Activated CD8-positive, alpha-beta T cell treated with anti-CD3 and anti-CD28 coated beads for 36 hours (primary cell): Measurements from ENCODE around the gene AXIN2. TPM values are rescaled to one million over a fixed set of nuclear protein-coding genes. Genes with fewer than 3 reads are reported as not detected.

Experiments used
- ATAC-seq: fragments of 200-7000 bp; cut with Tn5 transposase; one replicate; pipeline ENCODE4 v1.10.0; 2021; ENCODE audit warnings: mild to moderate bottlenecking, moderate library complexity
- CTCF ChIA-PET: fragments of 350-600 bp; sonication (Branson Sonifier 250); formaldehyde crosslinking; loops from one replicate; lab custom pipeline; 2021; ENCODE audit warnings: antibody characterized with exemption; lab: Charles Lee
- POLR2A ChIA-PET: fragments of 350-600 bp; sonication (Branson Sonifier 250); formaldehyde crosslinking; loops from one replicate; lab custom pipeline; 2021; ENCODE audit warnings: antibody characterized with exemption; lab: Charles Lee
- DNase-seq: peaks from one replicate; pipeline ENCODE4 v3.0.0-alpha.2; 2020
- H3K27ac Mint-ChIP-seq: one replicate; pipeline ENCODE4 v1.8.0; 2021; ENCODE audit warnings: mild to moderate bottlenecking, mixed read lengths
- H3K27me3 Mint-ChIP-seq: one replicate; pipeline ENCODE4 v1.8.0; 2021; ENCODE audit warnings: mixed read lengths
- H3K36me3 Mint-ChIP-seq: one replicate; pipeline ENCODE4 v1.8.0; 2021; ENCODE audit warnings: low read depth, mixed read lengths
- H3K4me1 Mint-ChIP-seq: one replicate; pipeline ENCODE4 v1.8.0; 2021; ENCODE audit warnings: low read depth, mixed read lengths
- H3K4me3 Mint-ChIP-seq: one replicate; pipeline ENCODE4 v1.8.0; 2021; ENCODE audit warnings: mild to moderate bottlenecking, moderate library complexity, mixed read lengths
- H3K9me3 Mint-ChIP-seq: one replicate; pipeline ENCODE4 v1.8.0; 2021; ENCODE audit warnings: mixed read lengths
- CTCF ChIP-seq: fragments of 200-600 bp; IDR thresholded peaks from one replicate; pipeline ENCODE4 v1.8.0; 2022; ENCODE audit warnings: antibody characterized with exemption, mild to moderate bottlenecking
- intact Hi-C: fragments of 100-400 bp; cut with micrococcal nuclease; formaldehyde crosslinking; loops from one replicate; pipeline ENCODE4 v1.10.0; 2022
- total RNA-seq, 2 experiments: library from RNA; stranded (reverse); gene quantifications; one replicate each; pipeline ENCODE4 v1.2.3, GENCODE V29; 2021

AXIN2 gene
- total RNA-seq, 2 experiments from 2014 or later: 0.69 to 1.0 TPM

GRCh38 chr17:65519462-65519861, 42.0 kb downstream of the AXIN2 start:
- TF ChIP-seq CTCF: no peak
- DNase-seq (no peak), ATAC-seq (no peak)
- Mint-ChIP-seq H3K36me3 (no peaks in the 10 kb centered on the region), H3K9me3 (no peaks in the 10 kb centered on the region), H3K4me1 (peaks cover 22% of the 10 kb centered on the region), H3K4me3 (no peak overlapping the region), H3K27ac (no peak overlapping the region), H3K27me3 (peaks cover 3% of the 10 kb centered on the region)
- intact Hi-C loops: no loop called here
- CTCF ChIA-PET: no interaction called here
- POLR2A ChIA-PET: no interaction called here

- ChIA-PET CTCF (no interaction called here), POLR2A (no interaction called here)
- Mint-ChIP-seq H3K9me3 (no peaks in the 10 kb centered on the region), H3K4me3 (no peak overlapping the region), H3K4me1 (peaks cover 15% of the 10 kb centered on the region), H3K36me3 (no peaks in the 10 kb centered on the region), H3K27ac (no peak overlapping the region), H3K27me3 (peaks cover 5% of the 10 kb centered on the region)
- ATAC-seq (no peak), DNase-seq (no peak)
- intact Hi-C loops: no loop called here
- no peak for TF ChIP-seq CTCF
Observed at GRCh38 chr17:65518256-65518655, 43.2 kb downstream of the AXIN2 start.

GRCh38 chr17:65515959-65516948, 45.2 kb downstream of the AXIN2 start:
- Mint-ChIP-seq H3K4me3 (no peak overlapping the region), H3K9me3 (no peaks in the 10 kb centered on the region), H3K27ac (no peak overlapping the region), H3K36me3 (no peaks in the 10 kb centered on the region), H3K4me1 (peaks cover 4% of the 10 kb centered on the region), H3K27me3 (peaks cover 5% of the 10 kb centered on the region)
- TF ChIP-seq CTCF: no peak
- ATAC-seq (no peak), DNase-seq (no peak)
- POLR2A ChIA-PET: no interaction called here
- CTCF ChIA-PET: interaction anchor here (0.7 kb wide), 1 partner anchor 709 kb away, joined by 3 read pairs; no protein-coding TSS in a partner anchor
- intact Hi-C loops: no loop called here

GRCh38 chr17:65515512-65515911, 45.9 kb downstream of the AXIN2 start:
- no peaks in the 10 kb centered on the region for H3K36me3 Mint-ChIP-seq
- intact Hi-C loops: no loop called here
- POLR2A ChIA-PET: no interaction called here
- DNase-seq (no peak), ATAC-seq (no peak)
- no peak for TF ChIP-seq CTCF
- no peak overlapping the region for H3K4me3 Mint-ChIP-seq
- H3K4me1 Mint-ChIP-seq: peaks cover 4% of the 10 kb centered on the region
- no peak overlapping the region for H3K27ac Mint-ChIP-seq
- peaks cover 5% of the 10 kb centered on the region for H3K27me3 Mint-ChIP-seq
- no peaks in the 10 kb centered on the region for H3K9me3 Mint-ChIP-seq
- CTCF ChIA-PET: no interaction called here

- DNase-seq (peak; percentile 7), ATAC-seq (no peak)
- ChIA-PET POLR2A (no interaction called here), CTCF (no interaction called here)
- no peak overlapping the region for H3K4me3 Mint-ChIP-seq
- TF ChIP-seq CTCF: no peak
- H3K27ac Mint-ChIP-seq: no peak overlapping the region
- H3K36me3 Mint-ChIP-seq: no peaks in the 10 kb centered on the region
- no peaks in the 10 kb centered on the region for H3K9me3 Mint-ChIP-seq
- intact Hi-C loops: no loop called here
- H3K4me1 Mint-ChIP-seq: peaks cover 4% of the 10 kb centered on the region
- peaks cover 5% of the 10 kb centered on the region for H3K27me3 Mint-ChIP-seq
Observed at GRCh38 chr17:65514541-65514940, 46.9 kb downstream of the AXIN2 start.
